Dermis blood vessel endothelial cell (primary cell): ENCODE results near the gene TBX4. TPM values are rescaled to one million over a fixed set of nuclear protein-coding genes. Genes with fewer than 3 reads are reported as not detected.
"Not testable (repeated sequence)": the region's sequence is repeated elsewhere in the genome, so short reads cannot be mapped to it uniquely, and the experiment has no call there.

Source experiments
- DNase-seq: peaks from one replicate; pipeline ENCODE4 v3.0.0; 2010
- total RNA-seq: library from RNA; depleted of rRNA; stranded (reverse); fragments of >200 nt; gene quantifications from 2 replicates; pipeline ENCODE4 v1.2.3, GENCODE V29; 2014

TBX4 gene
- total RNA-seq, 1 donor from 2014 or later = not detected

- DNase-seq = no peak
These were observed 50.1 kb downstream of the TBX4 start for GRCh38 chr17:61502292-61502691.

DNA sequence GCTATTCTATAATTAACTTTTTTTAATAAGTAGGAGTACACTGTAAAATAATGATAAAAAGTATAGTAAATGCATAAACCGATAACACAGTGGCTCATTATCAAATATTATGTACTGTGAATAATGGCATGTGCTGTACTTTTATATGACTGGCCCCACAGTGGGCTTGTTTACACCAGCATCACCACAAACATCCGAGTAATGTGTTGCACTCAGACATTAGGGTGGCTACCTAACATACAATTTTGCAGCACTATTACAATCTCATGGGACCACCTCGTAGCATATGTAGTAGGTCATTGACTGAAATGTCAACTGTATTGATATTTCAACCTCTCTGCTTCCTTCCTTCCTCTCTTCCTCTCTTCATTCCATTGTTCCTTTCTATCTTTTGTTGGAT lies 51.7 kb downstream of the TBX4 start:
- DNase-seq = no peak

DNA sequence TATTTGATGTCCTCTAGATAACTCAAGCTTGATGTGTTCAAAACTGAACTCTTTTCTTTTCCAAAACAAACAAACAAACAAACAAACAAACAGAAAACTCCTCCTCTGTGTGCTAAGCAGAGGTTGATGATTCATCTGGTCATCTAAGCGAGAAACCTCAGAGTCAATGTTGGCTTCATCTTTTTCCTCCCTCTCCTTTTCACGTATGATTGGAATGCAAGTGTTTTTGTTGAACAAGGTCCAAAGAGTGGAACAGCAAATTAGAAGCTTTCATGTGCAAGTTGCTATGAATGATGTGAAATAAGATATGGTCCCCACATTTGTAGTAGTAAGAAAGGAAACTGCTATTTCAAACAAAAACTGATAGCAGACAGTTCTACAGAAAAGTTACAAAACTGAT lies 52.5 kb downstream of the TBX4 start:
- DNase-seq = no peak

DNA sequence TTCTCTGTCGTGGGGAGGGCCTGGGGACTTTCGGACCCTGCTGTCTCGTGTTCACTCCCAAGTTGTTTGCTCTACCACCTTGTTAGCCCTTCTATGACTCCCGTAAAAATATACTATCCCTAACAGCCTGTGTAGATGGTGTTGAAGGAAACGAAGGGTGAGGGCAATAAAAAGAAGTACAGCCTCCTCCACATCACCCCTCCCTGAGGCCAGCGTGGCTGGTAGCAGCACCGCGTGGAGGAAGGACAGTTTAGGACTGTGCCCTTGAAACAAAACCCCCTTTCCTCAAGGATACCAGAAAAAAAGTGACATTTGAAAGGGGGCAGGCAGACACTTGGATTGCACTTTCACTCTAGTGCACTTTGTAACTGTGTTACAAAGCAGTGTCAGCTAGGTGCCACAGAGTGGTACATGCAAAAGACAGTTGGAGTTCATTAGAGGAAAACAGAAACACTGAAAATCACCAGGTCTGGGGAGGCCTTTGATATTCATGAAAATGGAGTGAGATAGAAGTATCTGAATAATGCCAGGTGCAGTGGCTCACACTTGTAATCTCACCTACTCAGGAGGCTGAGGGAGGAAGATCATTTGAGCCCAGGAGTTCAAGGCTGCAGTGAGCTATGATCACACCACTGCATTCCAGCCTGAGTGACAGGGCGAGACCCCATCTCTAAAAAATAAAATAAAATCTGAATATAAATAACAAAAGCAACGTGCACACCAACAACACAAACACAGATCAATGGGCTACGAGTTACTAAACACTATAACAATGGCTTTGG lies 53.8 kb downstream of the TBX4 start:
- no peak for DNase-seq

GRCh38 chr17:61507383-61508066 lies 55.3 kb downstream of the TBX4 start:
- DNase-seq = no peak

DNA sequence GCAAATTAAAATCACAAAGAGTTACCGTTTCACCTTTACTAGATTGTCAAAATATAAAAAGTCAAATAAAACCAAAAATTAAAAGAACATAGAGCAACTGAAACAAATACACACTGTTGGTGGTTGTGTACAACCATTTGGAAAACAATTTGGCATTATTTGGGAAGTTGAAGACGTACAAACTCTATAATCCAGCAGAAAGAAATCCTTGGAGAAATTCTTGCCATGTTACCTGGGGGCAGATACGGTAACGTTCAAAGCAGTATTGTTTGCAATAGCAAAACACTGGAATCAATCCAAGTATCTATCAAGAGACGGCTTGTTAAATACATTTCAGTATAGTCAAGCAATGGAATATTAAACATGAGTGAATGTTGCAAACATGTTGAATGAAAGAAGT lies 56.7 kb downstream of the TBX4 start:
- DNase-seq = no peak

DNA sequence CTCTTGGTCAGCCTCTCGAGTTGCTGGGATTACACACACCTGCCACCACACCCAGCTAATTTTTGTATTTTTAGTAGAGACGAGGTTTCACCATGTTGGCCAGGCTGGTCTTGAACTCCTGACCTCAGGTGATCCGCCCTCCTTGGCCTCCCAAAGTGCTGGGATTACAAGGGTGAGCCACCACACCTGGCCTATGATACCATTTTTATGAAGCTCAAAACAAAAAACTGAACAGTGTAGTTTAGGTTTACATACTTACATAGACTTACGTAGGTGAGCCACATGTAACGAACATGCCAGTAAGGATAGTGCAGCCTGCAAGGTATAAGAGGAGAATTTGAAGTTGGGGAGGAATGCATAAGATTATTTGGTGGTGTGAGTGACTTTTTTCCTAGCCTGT lies 57.2 kb downstream of the TBX4 start:
- DNase-seq = not testable (repeated sequence)

- no peak for DNase-seq
These were observed 58.0 kb downstream of the TBX4 start for GRCh38 chr17:61510237-61510636.

DNA sequence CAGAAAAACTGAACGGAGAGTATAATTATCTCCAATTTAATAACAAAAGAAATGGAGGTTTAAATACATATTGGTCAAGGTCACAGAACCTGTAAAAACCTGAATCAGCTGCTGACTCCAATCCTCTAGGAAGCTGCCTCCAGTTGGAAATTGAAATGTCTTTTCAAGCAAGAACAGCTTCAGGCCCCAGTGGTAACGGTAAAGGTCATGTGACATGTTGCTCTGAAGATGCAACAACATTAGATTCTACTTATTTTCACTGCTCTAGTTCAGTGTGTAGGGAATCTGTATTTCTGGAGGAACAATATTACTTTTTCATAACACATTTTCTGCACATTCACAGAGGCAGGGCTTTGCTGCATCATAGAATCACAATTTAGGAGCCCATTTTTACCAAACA lies 58.8 kb downstream of the TBX4 start:
- DNase-seq = no peak

- no peak for DNase-seq
These were observed 59.4 kb downstream of the TBX4 start for GRCh38 chr17:61511480-61512182.

DNA sequence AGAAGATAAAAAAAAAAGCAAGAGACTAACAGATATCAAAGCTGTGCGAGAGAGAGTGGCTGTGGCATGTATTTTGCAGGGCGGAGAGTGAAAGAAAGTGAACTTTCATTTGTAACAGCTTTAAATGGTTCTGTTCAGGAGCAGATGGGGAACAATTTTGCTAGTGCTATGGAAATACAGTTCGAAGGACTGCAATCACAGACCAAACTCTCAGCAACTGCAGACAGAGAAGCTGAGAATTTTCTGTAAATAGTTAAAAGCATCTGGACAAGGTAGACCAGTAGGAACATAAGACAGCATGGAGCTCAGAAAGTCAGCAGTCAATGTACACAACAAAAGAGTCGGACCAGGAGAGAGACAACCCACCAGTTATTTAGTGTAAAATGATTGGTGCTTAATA lies 62.3 kb downstream of the TBX4 start:
- DNase-seq = no peak

DNA sequence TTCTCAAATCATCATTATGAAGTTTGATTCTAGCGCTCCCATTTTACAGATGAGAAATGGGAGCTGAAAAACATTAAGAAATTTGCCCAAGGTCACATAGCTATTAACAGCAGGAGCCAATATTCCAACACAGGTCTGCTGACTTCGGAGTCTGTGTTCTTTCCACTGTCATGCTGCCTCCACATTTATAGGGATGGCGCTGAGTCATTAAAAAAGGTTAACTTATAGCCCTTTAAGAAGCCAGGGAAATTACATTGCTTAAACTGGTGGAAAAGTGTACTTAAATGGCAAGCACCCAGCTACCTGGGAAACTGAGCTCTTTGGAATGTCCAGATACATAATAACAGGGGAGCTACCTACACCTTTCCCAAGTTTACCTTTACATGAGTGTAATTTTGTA lies 65.0 kb downstream of the TBX4 start:
- DNase-seq = no peak

DNA sequence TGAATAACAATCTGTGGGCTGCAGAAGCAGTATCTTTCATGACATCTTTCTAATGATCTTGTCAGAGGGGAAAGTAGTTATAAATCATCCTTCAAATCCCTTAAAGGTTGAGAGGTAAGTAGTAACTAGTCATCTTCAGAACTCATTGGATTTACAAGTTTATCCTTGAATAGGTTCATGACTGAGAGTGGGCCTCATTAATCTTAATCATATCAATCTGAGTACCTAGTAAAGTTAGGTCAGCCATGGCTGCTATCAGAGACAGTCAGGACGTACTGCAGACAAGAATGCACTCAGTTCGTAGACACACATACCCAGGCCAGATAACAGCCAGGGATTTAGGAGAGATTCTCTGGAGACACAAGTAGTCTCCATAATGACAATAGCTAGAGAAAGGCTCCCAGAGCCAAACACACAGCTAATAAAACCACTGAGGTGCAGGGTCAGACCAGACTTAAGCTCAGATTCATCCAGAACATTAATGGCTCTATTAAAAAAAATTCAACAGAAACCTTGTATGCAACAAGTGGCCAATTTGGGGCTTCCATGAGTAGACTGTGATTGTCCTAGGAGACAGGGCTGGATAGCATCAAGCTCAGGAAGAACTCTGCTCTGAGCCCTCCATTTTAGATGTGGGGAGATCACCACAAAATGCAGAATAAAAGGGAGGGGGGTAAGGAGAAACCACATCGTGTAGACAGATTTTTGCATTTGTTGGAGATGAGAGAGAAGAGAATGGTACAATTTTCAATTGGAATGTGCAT lies 65.8 kb downstream of the TBX4 start:
- no peak for DNase-seq

DNA sequence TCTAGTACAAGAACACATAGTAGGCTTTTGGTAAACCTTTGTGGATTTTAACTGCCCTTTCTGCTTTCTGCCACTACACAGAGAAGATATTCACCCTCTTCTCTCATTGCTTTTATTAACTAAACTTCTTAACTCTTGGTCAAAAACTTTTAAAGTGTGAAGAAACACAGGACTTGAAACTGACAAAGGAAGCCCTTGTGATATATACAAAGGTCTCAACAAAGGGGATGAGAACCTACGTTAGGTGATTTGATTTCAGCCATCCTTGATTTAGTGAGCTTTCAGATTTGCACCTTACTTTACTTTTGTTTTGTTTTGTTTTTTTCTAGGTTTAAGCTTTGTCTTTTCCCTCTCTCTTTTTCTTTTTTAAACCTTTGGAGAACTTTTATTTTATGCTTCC lies 66.9 kb downstream of the TBX4 start:
- no peak for DNase-seq

- no peak for DNase-seq
These were observed 67.7 kb downstream of the TBX4 start for GRCh38 chr17:61519754-61520440.

DNA sequence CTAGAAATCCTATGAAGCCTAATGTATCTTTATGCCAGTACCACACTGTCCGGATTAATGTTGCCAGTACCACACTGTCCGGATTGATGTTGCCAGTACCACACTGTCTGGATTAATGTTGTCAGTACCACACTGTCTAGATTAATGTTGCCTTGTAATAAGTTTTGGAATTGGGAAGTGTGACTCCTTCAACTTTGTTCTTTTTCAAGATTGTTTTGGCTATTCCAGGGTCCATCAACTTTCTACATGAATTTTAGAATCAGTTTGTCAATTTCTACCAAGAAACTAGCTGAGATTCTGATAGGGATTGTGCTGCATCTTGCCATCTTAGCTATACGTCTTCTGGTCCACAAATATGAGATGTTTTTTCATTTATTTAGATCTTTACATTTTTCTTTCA lies 68.7 kb downstream of the TBX4 start:
- DNase-seq = no peak

DNA sequence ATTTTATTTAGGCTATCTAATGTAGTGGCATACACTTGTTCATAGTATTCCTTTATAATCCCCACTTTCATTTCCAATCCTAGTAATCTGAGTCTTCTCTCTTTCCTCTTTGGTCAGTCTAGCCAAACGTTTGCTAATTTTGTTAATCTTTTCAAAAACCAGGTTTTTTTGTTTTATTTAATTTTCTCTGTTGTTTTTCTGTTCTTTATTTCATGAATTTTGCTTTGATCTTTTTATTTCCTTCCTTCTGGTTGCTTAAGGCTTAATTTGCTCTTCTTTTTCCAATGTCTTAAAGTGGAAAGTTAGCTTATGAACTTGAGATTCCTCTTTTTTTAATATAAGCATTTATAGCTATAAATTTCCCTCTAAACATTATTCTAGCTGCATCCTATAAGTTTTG lies 69.9 kb downstream of the TBX4 start:
- DNase-seq = no peak

DNA sequence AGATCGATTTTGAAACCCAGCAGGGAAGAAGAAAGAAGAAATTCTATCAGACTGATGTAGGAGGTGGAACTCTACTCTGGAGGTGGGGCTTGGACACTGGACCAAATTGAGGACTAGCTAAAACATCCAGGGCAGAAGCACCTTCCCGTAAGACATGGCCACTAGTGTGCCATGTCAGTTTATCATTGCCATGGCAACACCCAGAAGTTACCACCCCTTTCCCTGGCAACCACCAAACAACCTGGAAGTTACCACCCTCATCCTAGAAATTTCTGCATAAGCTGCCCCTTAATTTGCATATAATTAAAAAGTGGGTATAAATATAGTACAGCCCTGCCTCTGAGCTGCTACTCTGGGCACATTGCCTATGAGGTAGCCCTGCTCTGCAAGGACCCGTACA lies 72.1 kb downstream of the TBX4 start:
- no peak for DNase-seq

- DNase-seq = not testable (repeated sequence)
These were observed 75.2 kb downstream of the TBX4 start for GRCh38 chr17:61527441-61527840.

DNA sequence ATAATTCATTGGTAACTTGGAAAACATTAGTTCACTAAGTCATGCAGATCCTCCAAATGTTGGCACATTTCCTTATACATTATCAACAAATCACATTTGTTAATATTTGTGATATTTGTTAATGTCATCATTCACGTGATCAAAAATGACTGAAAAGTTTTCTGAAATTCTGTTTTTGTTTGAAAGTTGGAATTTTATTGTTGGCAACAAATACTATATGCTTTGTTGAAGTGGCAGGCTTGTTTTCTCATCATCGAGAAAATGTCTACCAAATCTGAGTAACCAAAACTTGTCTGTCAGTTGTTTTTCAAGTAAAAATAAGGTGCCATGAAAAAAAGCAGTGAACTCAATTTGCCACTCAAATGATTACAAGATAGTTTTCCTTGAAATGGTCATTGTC lies 75.9 kb downstream of the TBX4 start:
- no peak for DNase-seq

- no peak for DNase-seq
These were observed 79.0 kb downstream of the TBX4 start for GRCh38 chr17:61531223-61531622.

- DNase-seq = no peak
These were observed 80.6 kb downstream of the TBX4 start for GRCh38 chr17:61532826-61533225.
